Ascending aorta (tissue), 2 donors: ENCODE results near the gene TULP3. TPM values are rescaled to one million over a fixed set of nuclear protein-coding genes. Genes with fewer than 3 reads are reported as not detected.

Experiments used
- DNase-seq, 2 donors: peaks; one replicate each; pipeline ENCODE4 v3.0.0-alpha.2; 2019; ENCODE audit warnings: low spot score in 2 of 2
- H3K27ac ChIP-seq, 2 donors: fragments of 200-600 bp; sonication (generic); one replicate each; pipeline ENCODE4 v1.5.1; 2016 to 2017; ENCODE audit warnings: mild to moderate bottlenecking in 1 of 2
- H3K27me3 ChIP-seq: fragments of 200-600 bp; sonication (generic); one replicate; pipeline ENCODE4 v1.5.1; 2017
- H3K36me3 ChIP-seq, 2 donors: fragments of 200-600 bp; sonication (generic); one replicate each; pipeline ENCODE4 v1.5.1; 2016
- H3K4me1 ChIP-seq, 2 donors: fragments of 200-600 bp; sonication (generic); one replicate each; pipeline ENCODE4 v1.5.1; 2016 to 2017; ENCODE audit warnings: mild to moderate bottlenecking in 1 of 2
- H3K4me3 ChIP-seq, 2 donors: fragments of 200-600 bp; sonication (generic); one replicate each; pipeline ENCODE4 v1.5.1; 2016 to 2017; ENCODE audit warnings: mild to moderate bottlenecking in 1 of 2
- H3K9me3 ChIP-seq, 2 donors: fragments of 200-600 bp; sonication (generic); one replicate each; pipeline ENCODE4 v1.5.1; 2016
- intact Hi-C: fragments of 100-400 bp; cut with DNase I; formaldehyde crosslinking; loops from one replicate; pipeline ENCODE4 v1.15.1; 2023
- total RNA-seq: library from RNA; depleted of rRNA; stranded (reverse); fragments of >200 nt; gene quantifications from one replicate; pipeline ENCODE4 v1.1.0, GENCODE V29; 2016
- TF ChIP-seq, protein P1 (sequence below), 3 experiments: fragments of 200-600 bp in 2 of 3; fragments of 450-650 bp in 1 of 3; sonication (generic) in 2 of 3; IDR thresholded peaks; one replicate each; pipeline ENCODE4 v1.5.1; 2016 to 2019; ENCODE audit warnings: antibody characterized with exemption in 3 of 3, mild to moderate bottlenecking in 1 of 3, moderate library complexity in 1 of 3

TULP3 gene
- total RNA-seq, 1 donor from 2014 or later: 24.8 TPM

- intact Hi-C loops: loop anchor here (5.0 kb wide), 1 partner anchor 90 kb away; no protein-coding TSS in a partner anchor
- no peak for DNase-seq
- no peak overlapping the region for H3K4me3 ChIP-seq
- TF ChIP-seq, protein P1, sequence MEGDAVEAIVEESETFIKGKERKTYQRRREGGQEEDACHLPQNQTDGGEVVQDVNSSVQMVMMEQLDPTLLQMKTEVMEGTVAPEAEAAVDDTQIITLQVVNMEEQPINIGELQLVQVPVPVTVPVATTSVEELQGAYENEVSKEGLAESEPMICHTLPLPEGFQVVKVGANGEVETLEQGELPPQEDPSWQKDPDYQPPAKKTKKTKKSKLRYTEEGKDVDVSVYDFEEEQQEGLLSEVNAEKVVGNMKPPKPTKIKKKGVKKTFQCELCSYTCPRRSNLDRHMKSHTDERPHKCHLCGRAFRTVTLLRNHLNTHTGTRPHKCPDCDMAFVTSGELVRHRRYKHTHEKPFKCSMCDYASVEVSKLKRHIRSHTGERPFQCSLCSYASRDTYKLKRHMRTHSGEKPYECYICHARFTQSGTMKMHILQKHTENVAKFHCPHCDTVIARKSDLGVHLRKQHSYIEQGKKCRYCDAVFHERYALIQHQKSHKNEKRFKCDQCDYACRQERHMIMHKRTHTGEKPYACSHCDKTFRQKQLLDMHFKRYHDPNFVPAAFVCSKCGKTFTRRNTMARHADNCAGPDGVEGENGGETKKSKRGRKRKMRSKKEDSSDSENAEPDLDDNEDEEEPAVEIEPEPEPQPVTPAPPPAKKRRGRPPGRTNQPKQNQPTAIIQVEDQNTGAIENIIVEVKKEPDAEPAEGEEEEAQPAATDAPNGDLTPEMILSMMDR (IDR thresholded peaks at IDR 0.05): no peak
- no peak overlapping the region for H3K27ac ChIP-seq
- no peaks in the 10 kb centered on the region for H3K27me3 ChIP-seq
- H3K4me1 ChIP-seq: peaks cover 0 to 2% of the 10 kb centered on the region in 2 donors
- H3K9me3 ChIP-seq: no peaks in the 10 kb centered on the region
- H3K36me3 ChIP-seq: no peaks in the 10 kb centered on the region
These were observed 38.8 kb upstream of the TULP3 start for GRCh38 chr12:2851931-2852330.

- Histone ChIP-seq H3K4me3 (no peak overlapping the region), H3K9me3 (no peaks in the 10 kb centered on the region), H3K36me3 (no peaks in the 10 kb centered on the region), H3K27me3 (no peaks in the 10 kb centered on the region), H3K27ac (no peak overlapping the region), H3K4me1 (peaks cover 0 to 2% of the 10 kb centered on the region in 2 donors)
- intact Hi-C loops: loop anchor here (1.0 to 5.0 kb wide), 2 partner anchors 89 to 188 kb away; no protein-coding TSS in a partner anchor
- TF ChIP-seq, protein P1 (IDR thresholded peaks at IDR 0.05): peak; percentile 69 to 82 (median 82)
- DNase-seq: peak in 1 of 2 donors; percentile 84
These were observed 37.1 kb upstream of the TULP3 start for GRCh38 chr12:2853626-2854025.

GRCh38 chr12:2854669-2855453 lies 35.8 kb upstream of the TULP3 start:
- Histone ChIP-seq H3K27me3 (no peaks in the 10 kb centered on the region), H3K4me3 (no peak overlapping the region), H3K9me3 (no peaks in the 10 kb centered on the region), H3K36me3 (no peaks in the 10 kb centered on the region), H3K4me1 (peaks cover 0 to 2% of the 10 kb centered on the region in 2 donors), H3K27ac (no peak overlapping the region)
- intact Hi-C loops: loop anchor here (5.0 kb wide), 1 partner anchor 87 kb away; no protein-coding TSS in a partner anchor
- TF ChIP-seq, protein P1 (IDR thresholded peaks at IDR 0.05): no peak
- no peak for DNase-seq

DNA sequence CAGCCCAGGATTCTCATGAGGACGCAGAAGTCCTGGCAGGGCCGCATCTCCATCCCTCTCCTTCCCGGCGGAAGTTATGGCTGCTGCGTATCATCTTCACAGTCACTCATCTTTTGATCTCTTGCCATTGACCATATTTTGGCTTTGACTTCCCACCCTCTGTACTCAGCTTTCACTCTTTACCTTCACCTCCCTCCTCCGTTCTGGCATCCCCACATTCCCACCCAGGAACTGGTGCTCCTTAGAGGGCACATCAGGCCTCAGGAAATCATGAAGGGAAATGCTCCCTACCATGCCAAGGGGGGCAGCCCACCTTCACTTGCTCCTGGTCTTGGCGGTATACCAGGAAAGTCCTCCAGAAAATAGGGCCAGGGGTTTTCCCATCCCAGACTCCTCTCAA lies 35.1 kb upstream of the TULP3 start:
- DNase-seq: no peak
- no peak overlapping the region for H3K27ac ChIP-seq
- TF ChIP-seq, protein P1 (IDR thresholded peaks at IDR 0.05): no peak

DNA sequence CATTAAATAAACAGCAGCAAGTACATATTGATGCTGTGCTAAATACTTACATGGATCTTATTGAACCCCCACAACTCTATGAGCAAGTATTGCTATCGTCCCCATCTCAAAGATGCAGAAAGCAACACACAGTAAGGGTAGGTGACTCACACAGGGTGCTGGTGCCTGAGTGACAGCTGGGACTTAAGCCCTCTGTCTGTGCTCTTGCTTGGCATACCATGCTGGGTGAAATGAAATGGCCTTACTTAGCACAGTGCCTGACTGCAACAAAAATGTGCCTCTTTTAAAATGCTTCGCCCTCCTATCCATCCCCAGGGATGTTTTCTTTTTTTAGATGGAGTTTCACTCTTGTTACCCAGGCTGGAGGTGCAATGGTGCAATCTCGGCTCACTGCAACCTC lies 34.6 kb upstream of the TULP3 start:
- no peaks in the 10 kb centered on the region for H3K9me3 ChIP-seq
- DNase-seq: no peak
- H3K4me3 ChIP-seq: no peak overlapping the region
- H3K36me3 ChIP-seq: no peaks in the 10 kb centered on the region
- H3K27ac ChIP-seq: no peak overlapping the region
- TF ChIP-seq, protein P1 (IDR thresholded peaks at IDR 0.05): no peak
- intact Hi-C loops: no loop called here
- H3K4me1 ChIP-seq: peaks cover 0 to 2% of the 10 kb centered on the region in 2 donors
- H3K27me3 ChIP-seq: no peaks in the 10 kb centered on the region

More for the DNA sequence above, 35.1 kb upstream of the TULP3 start:
- no peaks in the 10 kb centered on the region for H3K27me3 ChIP-seq
- no peaks in the 10 kb centered on the region for H3K9me3 ChIP-seq
- no peaks in the 10 kb centered on the region for H3K36me3 ChIP-seq
- intact Hi-C loops: no loop called here
- no peak overlapping the region for H3K4me3 ChIP-seq
- H3K4me1 ChIP-seq: peaks cover 0 to 2% of the 10 kb centered on the region in 2 donors
